HL-60 (cell line): ENCODE measurements around the gene LRRC8D.

Source experiments
- CTCF ChIP-seq: IDR thresholded peaks from one replicate; pipeline ENCODE4 v1.5.1; 2011; ENCODE audit warnings: low read length, control low read depth, inconsistent platforms; ENCODE audit not compliant: insufficient read depth
- GABPA ChIP-seq: IDR thresholded peaks from 2 replicates; pipeline ENCODE4 v1.6.1; 2012; ENCODE audit warnings: low read depth
- POLR2AphosphoS5 ChIP-seq: IDR thresholded peaks from 2 replicates; pipeline ENCODE4 v1.6.1; 2012; ENCODE audit warnings: low read depth

GRCh38 chr1:89896105-89896942, 75.5 kb downstream of the LRRC8D start:
- TF ChIP-seq CTCF (no peak), POLR2AphosphoS5 (no peak), GABPA (no peak)
